GM21717 (cell line): ENCODE data around the gene LYPD4.

Source experiments
- ATAC-seq: cut with Tn5 transposase; IDR thresholded peaks from one replicate; pipeline ENCODE4 v1.9.1; 2021; ENCODE audit warnings: mild to moderate bottlenecking, moderate library complexity; ENCODE audit not compliant: unreplicated experiment

LYPD4 gene

GRCh38 chr19:41853344-41853743 is 8.9 kb upstream of the LYPD4 start:
- ATAC-seq = no peak

GRCh38 chr19:41851456-41851855 is 7.0 kb upstream of the LYPD4 start:
- no peak for ATAC-seq

DNA sequence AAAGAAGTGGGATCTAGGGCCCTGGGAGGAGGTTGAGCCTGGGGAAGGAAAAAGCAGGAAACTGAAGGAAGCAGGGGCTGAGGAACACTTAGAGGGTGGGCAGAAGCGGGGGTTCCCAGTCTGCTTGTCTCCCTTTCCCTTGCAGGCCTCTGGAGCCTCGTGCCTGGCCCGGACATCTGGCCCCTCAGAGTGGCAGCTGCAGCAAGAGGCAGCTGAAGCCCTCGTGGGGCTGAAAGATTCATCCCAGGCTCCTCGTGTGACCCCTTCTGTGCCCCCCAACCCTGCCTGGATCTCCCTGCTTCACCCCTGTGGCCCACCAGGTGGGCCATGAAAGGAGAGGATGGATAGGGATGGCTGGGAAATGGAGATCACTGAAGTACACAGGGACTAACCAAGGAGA is 5.9 kb upstream of the LYPD4 start:
- ATAC-seq = no peak

DNA sequence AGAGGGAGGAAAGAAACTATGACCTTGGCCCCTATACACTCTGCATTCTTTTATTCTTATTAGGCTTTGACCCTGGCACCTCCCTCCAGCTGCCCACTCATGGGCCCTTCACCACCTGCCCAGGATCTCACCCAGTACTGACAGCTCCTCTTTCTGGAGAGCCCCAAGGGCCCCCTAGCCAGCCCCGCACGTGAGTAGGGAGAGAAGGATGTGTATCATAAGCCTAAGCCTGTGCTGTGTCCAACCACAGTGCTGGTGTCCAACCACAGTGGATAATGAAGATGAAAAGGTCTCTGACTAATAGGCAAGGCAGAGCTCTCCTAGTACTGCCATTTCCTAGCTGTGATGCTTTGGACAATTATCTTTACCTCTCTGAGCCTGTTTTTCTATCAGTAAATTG is 4.6 kb upstream of the LYPD4 start:
- no peak for ATAC-seq

DNA sequence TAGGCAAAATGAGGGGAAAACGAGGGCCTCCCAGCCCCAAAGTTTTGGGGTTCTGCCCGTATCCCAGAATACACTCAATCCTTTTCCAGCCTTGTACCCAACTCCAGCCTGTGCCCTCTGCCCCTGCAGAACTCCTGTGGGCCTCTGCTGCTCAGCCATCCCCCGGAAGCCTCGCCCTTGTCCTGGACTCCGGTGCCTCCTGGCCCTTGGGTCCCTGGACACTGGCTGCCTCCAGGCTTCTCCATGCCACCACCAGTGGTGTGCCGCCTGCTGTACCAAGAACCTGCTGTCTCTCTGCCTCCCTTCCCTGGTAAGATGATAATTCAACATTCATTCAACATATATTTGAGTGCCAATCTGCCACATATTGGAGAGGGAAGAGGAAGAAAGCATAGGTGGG is 4.2 kb upstream of the LYPD4 start:
- no peak for ATAC-seq

DNA sequence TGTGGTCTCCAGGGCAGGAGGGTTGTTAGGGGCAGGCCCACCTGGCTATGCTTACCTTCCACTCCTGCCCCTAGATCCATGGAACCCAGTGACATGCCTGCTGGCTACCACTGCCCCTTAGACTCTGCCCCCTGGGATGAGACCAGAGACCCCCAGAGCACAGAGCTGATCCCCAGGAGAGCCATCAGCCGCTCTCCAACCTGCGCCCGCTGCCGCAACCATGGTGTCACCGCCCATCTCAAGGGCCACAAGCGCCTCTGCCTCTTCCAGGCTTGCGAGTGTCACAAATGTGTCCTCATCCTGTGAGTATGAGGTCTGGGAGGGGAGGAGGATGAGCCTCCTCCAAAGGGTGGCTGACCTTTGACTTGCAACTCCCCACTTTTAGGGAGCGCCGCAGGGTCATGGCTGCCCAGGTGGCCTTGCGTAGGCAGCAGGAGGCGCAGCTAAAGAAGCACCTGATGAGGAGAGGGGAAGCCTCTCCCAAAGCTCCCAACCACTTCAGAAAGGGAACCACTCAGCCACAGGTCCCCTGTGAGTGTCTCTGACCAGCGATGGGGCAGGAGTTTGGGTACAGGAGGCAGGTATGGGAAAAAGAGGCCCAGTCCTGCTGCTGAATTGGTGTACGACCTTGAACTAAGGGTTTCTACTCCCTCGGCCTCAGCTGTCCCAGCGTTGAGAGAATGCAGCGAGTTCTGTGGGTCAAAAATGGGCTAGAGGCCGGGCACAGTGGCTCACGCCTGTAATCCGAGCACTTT is 3.0 kb upstream of the LYPD4 start:
- no peak for ATAC-seq

DNA sequence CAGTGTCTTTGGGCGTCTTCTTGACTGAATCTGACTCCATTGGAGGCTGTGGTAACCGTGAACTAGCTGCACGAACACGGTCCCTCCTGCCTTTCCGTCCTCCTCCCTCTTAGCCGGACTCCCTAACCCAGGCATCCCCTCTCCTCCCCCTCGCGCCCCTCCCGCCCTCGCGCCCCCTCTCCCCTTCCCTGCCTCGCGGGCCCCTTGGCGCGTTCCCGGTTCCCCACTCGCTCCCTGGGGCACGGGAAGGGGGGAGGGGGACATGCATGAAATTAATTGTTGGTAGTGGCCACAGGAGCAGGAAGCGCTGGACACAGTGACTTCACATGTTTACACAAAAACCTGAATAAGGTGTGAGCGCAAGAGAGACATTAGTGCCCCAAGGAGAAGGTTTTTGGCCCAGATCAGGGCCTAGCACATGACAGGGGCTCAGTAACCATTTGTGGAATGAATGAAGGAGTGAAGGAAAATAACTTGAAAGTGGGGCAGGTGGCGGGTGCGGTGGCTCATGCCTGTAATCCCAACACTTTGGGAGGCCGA is 638 bp upstream of the LYPD4 start:
- no peak for ATAC-seq

DNA sequence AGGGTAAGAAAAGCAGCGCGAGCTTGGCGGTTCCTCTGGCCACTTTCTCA is 343 bp upstream of the LYPD4 start, which contains the start of gene DMRTC2:
Gene DMRTC2, plus strand, starts transcription at position 42 of the 50 bp plus-strand sequence. CDS start 2,387 bp downstream, outside the sequence.
- ATAC-seq = no peak

DNA sequence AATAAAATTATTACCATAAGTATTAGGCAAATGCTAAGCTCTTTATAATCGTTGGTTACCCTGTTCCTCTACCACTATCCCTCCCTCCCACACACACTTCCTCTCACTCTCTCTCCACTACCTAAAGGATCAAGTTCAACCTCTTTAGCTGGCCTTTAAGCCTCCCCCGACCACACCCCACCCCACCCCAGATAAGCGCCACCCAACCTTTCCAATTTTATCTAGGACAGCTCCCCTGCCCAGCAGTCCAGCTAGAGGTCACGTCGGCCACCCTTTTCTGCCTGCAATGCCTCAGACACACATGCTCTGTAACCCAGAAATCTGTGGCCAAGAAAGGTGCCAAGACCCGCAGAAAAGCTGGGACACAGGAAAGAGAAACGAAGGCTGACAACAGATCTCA is 1.1 kb downstream of the LYPD4 start:
- no peak for ATAC-seq

- no peak for ATAC-seq
Measured at GRCh38 chr19:41839211-41839610, 5.3 kb downstream of the LYPD4 start.

DNA sequence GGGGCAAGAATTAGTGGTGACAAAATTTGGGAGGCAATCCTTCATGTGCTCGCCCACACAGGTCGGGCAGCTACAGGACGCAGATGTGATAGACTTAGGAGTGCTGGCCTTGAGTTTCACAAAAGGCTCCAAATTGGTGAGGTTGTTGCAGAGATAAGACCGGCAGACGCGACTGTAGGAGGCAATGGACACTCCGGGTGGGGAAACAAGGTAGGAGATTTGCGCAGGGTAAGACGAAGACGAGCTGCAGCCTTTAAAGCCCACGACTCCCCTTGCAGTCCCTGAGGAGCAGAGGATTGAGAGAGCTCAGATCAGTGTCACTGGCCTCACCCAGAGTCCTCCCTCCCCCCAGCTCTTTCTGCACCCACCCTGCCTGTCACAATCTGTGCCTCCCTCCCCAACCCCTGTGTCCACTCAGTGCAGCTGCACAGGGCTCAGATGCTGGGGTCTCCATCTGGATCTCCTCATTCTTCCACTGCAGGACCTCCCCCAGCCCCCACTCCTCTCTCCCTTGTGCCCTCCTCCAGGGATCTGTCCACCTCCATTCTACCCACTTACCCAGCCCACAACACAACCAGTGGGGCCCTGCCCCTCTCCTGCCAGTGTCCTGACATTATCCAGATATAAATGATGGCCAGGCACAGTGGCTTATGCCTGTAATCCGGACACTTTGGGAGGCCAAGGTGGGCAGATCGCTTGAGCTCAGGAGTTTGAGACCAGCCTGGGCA is 6.3 kb downstream of the LYPD4 start:
- ATAC-seq = no peak

GRCh38 chr19:41821003-41821735 is 23.3 kb downstream of the LYPD4 start:
- ATAC-seq = no peak

- ATAC-seq = no peak
Measured at GRCh38 chr19:41816761-41817160, 27.7 kb downstream of the LYPD4 start.

DNA sequence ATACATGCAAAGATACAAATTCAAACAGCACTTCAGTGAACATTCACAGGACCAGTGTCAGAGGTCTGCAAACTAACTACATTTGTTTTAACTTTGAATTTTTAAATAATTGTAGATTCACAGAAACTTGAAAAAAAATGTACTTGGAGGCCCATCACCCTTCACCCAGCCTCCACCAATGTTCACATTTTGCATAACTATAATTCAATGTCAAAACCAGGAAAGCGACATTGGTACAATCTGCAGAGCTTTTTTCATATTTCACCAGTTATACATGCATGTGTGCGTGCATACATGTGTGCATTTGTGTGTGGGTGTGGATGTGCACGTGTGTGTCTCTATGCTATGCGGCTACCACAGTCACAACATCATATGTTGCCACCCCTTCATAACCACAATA is 29.2 kb downstream of the LYPD4 start:
- no peak for ATAC-seq

DNA sequence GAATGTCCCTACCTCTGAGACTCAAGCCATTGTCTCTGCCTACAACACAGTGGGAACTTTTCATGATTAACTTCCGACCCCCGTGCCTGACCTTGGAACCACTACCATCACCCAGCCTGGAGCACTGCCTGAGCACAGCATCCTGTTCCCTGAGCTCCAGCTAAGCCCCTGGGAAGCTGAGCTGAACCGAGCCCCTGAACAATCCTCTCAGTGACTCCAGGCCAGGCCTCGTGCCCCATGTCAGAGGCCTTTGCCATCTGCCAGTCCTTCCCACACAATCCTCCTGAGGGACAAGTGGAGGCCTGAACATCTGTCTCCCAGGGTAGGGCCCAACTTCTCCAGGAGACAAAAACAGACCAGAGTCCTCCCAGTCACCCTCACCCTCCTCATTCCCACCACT is 30.6 kb downstream of the LYPD4 start:
- ATAC-seq = no peak

- no peak for ATAC-seq
Measured at GRCh38 chr19:41811981-41812380, 32.5 kb downstream of the LYPD4 start.

DNA sequence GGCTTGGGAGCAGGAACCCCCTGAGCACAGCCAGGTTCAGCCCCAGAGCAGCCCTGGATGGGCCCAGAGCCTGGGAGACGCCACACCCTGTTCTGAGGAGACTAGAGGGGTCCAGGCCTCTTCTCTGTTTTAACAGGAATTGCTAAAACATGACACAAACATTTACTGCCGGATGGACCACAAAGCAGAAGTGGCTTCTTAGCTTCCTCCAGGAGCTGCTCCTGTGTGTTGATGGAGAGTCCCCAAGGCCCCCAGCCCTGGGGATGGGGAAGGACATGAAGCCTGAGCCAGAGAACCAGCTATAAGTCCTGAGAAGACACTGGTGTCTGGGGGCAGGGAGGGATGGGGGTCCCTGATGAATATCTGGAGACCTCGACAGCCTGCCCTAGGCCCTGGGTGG is 33.4 kb downstream of the LYPD4 start:
- no peak for ATAC-seq

GRCh38 chr19:41810301-41810700 is 34.2 kb downstream of the LYPD4 start:
- no peak for ATAC-seq

DNA sequence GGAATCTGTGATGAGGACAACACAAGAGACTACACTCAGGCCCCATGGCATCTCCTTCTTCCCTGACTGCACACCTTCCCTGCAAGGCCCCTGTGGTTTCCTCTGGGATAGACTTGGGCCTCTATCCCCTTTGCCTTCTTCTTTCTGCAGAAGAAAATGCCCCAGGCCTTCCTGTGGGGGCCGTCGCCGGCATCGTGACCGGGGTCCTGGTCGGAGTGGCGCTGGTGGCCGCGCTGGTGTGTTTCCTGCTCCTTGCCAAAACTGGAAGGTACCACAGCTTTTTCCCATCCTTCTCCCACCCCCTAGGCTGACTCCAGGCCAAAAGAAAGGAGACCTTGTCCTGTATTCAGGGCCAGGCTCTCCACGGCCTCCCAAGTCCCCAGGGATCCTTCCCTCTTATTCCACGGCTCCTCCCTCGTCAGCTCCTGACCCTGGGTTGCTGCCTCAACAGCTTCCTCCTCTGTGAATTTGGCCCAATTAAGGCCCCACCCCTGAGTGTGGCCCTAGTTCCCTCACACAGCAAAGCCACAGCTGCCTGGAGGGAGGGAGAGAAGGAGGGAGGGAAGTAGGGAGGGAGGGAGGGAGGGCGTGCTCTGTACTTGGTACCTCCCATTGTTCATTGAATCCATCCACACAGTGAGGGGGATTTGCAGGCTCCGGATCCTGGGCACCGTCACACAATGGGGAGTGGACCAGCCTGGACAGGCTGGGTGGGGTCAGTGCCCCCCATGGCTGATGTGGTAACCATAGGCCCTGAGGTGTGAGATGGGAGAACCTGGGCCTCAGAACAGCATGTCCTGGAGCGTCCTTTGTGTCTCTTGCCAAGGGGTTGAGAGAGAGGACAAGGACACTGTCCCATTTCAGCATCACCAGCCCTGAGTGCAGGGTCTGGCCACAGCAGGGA is 35.6 kb downstream of the LYPD4 start:
- ATAC-seq = no peak

GRCh38 chr19:41807176-41807575 is 37.3 kb downstream of the LYPD4 start:
- no peak for ATAC-seq

DNA sequence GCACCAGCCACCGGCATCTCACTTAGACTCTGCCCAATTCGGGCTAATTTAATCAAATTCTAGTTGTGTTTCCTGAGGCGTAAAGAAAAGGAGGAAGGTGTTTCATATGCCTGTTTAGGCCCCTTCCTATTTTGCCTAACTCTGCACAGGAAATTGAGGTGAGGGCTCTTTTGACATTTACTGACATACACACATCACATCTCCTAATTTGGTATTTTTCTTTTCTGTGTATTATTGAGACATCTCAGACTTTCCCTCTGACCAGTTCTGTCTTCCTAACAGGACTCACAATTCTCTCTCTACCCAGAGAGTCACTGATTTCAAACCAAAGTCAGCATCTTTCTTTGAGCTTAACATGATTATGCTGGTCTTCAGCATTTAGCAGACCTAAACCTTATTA is 40.1 kb downstream of the LYPD4 start:
- no peak for ATAC-seq
